ENCODE data around the gene TEF.

DNA sequence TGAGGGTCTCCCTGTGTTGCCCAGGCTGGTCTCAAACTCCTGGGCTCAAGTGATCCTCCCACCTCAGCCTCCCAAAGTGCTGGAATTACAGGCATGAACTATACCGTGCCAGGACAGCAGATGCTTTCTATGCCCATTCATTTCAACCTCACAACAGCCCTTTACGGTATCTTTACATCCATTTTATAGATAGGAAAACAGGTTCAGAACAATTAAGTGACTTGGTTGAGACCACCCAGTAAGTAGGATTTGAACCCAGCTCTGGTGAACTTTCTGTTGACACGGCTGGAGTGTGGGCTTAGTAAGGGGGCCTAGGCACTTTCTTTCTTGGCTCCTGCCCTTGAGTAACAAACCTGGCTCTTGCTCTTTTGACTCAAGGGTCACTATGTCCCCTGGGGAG lies 25.7 kb downstream of the TEF start:
- TF ChIP-seq E2F4 (CRISPR knock-in tag; IDR thresholded peaks at IDR 0.05; ENCODE audit: borderline replicate concordance, low read depth), result no peak
- TF ChIP-seq, protein P1, sequence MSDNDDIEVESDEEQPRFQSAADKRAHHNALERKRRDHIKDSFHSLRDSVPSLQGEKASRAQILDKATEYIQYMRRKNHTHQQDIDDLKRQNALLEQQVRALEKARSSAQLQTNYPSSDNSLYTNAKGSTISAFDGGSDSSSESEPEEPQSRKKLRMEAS (CRISPR knock-in tag; IDR thresholded peaks at IDR 0.05), result no peak
- TF ChIP-seq, protein P2, sequence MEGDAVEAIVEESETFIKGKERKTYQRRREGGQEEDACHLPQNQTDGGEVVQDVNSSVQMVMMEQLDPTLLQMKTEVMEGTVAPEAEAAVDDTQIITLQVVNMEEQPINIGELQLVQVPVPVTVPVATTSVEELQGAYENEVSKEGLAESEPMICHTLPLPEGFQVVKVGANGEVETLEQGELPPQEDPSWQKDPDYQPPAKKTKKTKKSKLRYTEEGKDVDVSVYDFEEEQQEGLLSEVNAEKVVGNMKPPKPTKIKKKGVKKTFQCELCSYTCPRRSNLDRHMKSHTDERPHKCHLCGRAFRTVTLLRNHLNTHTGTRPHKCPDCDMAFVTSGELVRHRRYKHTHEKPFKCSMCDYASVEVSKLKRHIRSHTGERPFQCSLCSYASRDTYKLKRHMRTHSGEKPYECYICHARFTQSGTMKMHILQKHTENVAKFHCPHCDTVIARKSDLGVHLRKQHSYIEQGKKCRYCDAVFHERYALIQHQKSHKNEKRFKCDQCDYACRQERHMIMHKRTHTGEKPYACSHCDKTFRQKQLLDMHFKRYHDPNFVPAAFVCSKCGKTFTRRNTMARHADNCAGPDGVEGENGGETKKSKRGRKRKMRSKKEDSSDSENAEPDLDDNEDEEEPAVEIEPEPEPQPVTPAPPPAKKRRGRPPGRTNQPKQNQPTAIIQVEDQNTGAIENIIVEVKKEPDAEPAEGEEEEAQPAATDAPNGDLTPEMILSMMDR (IDR thresholded peaks at IDR 0.05), result no peak
- no peak for TF ChIP-seq TCF7 (CRISPR knock-in tag; IDR thresholded peaks at IDR 0.05; ENCODE audit: low read depth)
- no peak for TF ChIP-seq STAT6 (CRISPR knock-in tag; conservative IDR thresholded peaks at IDR 0.05; ENCODE audit: low read depth)
- TF ChIP-seq MXD4 (CRISPR knock-in tag; IDR thresholded peaks at IDR 0.05; ENCODE audit: borderline replicate concordance), result no peak
- no peak for TF ChIP-seq JUN (CRISPR knock-in tag; IDR thresholded peaks at IDR 0.05)
- no peak for TF ChIP-seq CREB1 (CRISPR knock-in tag; IDR thresholded peaks at IDR 0.05)
- TF ChIP-seq AFF4 (CRISPR knock-in tag; IDR thresholded peaks at IDR 0.05; ENCODE audit: borderline replicate concordance), result no peak
- no peak for TF ChIP-seq NFYB (CRISPR knock-in tag; conservative IDR thresholded peaks at IDR 0.05; ENCODE audit: low read depth)
- TF ChIP-seq ZBTB21 (CRISPR knock-in tag; IDR thresholded peaks at IDR 0.05; ENCODE audit: borderline replicate concordance), result no peak
- no peak for TF ChIP-seq ZNF281 (CRISPR knock-in tag; IDR thresholded peaks at IDR 0.05)

All from WTC11 (cell line).